ENCODE measurements around the gene RBM33. TPM values are rescaled to one million over a fixed set of nuclear protein-coding genes. Genes with fewer than 3 reads are reported as not detected.
A peak's percentile ranks its signal among the peaks of the same experiment; 100 is the strongest.

Gene RBM33
- total and polyA plus RNA-seq, 2 of the 13 experiments (the other 11 are each of a cell fraction or from before 2014, with no cell fraction given) = 12.4 to 28.9 TPM

GRCh38 chr7:155618708-155619633 lies 25.5 kb upstream of the RBM33 start (continued):
- TF ChIP-seq FOXA1 (IDR thresholded peaks at IDR 0.05) = no peak
- TF ChIP-seq FOXA1 (CRISPR knock-in tag; IDR thresholded peaks at IDR 0.05) = peak; percentile 70
- no peak for TF ChIP-seq ZNF784 (CRISPR knock-in tag; IDR thresholded peaks at IDR 0.05; ENCODE audit: borderline replicate concordance)
- 0 out of 2 replicates have a peak, but pooled peaks have one; percentile 39 for TF ChIP-seq THAP7 (CRISPR knock-in tag; IDR thresholded peaks at IDR 0.05)
- TF ChIP-seq PHB2 (IDR thresholded peaks at IDR 0.05; ENCODE audit: partially characterized antibody) = no peak
- TF ChIP-seq SRY (CRISPR knock-in tag; IDR thresholded peaks at IDR 0.05) = no peak
- TF ChIP-seq HDAC6 (IDR thresholded peaks at IDR 0.05; ENCODE audit: low read depth, low read length) = no peak
- TF ChIP-seq MIER3 (CRISPR knock-in tag; IDR thresholded peaks at IDR 0.05; ENCODE audit: borderline replicate concordance) = peak; percentile 67; the same call in 1 of the 2 replicates
- no peak for TF ChIP-seq TAF15 (IDR thresholded peaks at IDR 0.05; ENCODE audit: low read depth, low read length, poor library complexity, severe bottlenecking)
- peak; percentile 67; the same call in 1 of the 2 replicates for TF ChIP-seq SALL2 (CRISPR knock-in tag; IDR thresholded peaks at IDR 0.05)
- TF ChIP-seq FOSL2 (CRISPR knock-in tag; IDR thresholded peaks at IDR 0.05) = peak; percentile 85
- 0 out of 2 replicates have a peak, but pooled peaks have one; percentile 32 for TF ChIP-seq MAF1 (CRISPR knock-in tag; IDR thresholded peaks at IDR 0.05; ENCODE audit: borderline replicate concordance)
- no peak for TF ChIP-seq THYN1 (CRISPR knock-in tag; IDR thresholded peaks at IDR 0.05; ENCODE audit: borderline replicate concordance, low read depth)
- peak; percentile 87 for TF ChIP-seq YEATS4 (CRISPR knock-in tag; IDR thresholded peaks at IDR 0.05; ENCODE audit: borderline replicate concordance)
- TF ChIP-seq ZC3H13 (CRISPR knock-in tag; IDR thresholded peaks at IDR 0.05) = no peak
- peak; percentile 60; the same call in 1 of the 2 replicates for TF ChIP-seq BHLHE40 (IDR thresholded peaks at IDR 0.05; ENCODE audit: low read length)
- no peak for TF ChIP-seq ZNF879 (CRISPR knock-in tag; IDR thresholded peaks at IDR 0.05)
- TF ChIP-seq THAP11 (CRISPR knock-in tag; IDR thresholded peaks at IDR 0.05) = 0 out of 2 replicates have a peak, but pooled peaks have one; percentile 60
- TF ChIP-seq MTF1 (CRISPR knock-in tag; IDR thresholded peaks at IDR 0.05) = no peak
- TF ChIP-seq NFE2L1 (CRISPR knock-in tag; IDR thresholded peaks at IDR 0.05; ENCODE audit: borderline replicate concordance) = 0 out of 2 replicates have a peak, but pooled peaks have one; percentile 50
- TF ChIP-seq ZNF414 (CRISPR knock-in tag; IDR thresholded peaks at IDR 0.05) = peak; percentile 74; the same call in 1 of the 2 replicates
- no peak for TF ChIP-seq NFE2 (CRISPR knock-in tag; IDR thresholded peaks at IDR 0.05)
- peak; percentile 88 for TF ChIP-seq ZNF614 (CRISPR knock-in tag; IDR thresholded peaks at IDR 0.05; ENCODE audit: borderline replicate concordance)
- no peak for TF ChIP-seq ZNF33A (CRISPR knock-in tag; IDR thresholded peaks at IDR 0.05; ENCODE audit: borderline replicate concordance)
